H1 (cell line): ENCODE results near the gene EGLN2. TPM values are rescaled to one million over a fixed set of nuclear protein-coding genes. Genes with fewer than 3 reads are reported as not detected.

Source experiments
- CTCF ChIA-PET: fragments of 300-600 bp; sonication (Branson Sonifier 250); formaldehyde crosslinking; loops from one replicate; lab custom pipeline; 2021; ENCODE audit not compliant: partially characterized antibody; lab: Charles Lee
- POLR2A ChIA-PET: fragments of 300-600 bp; sonication (Branson Sonifier 250); formaldehyde crosslinking; loops from one replicate; lab custom pipeline; 2021; ENCODE audit warnings: inconsistent platforms; ENCODE audit not compliant: partially characterized antibody; lab: Charles Lee
- DNase-seq, 2 experiments: peaks; one replicate each; pipeline versions ENCODE4 v3.0.0 to v3.0.0-alpha.2; 2010 to 2022; ENCODE audit warnings: low spot score in 2 of 2, low read depth in 1 of 2, mixed read lengths in 1 of 2
- FAIRE-seq: peaks from 2 replicates; lab custom pipeline; 2011; peaks lifted over from hg19 to GRCh38; lab: Jason Lieb, UNC
- H2AFZ ChIP-seq: 2 replicates; pipeline ENCODE4 v1.8.1; 2012; ENCODE audit warnings: low read length, inconsistent platforms
- H2AK5ac ChIP-seq: 2 replicates; pipeline ENCODE4 v1.6.1; 2013; ENCODE audit warnings: low read depth, low read length
- H2BK120ac ChIP-seq: replicated peaks from 2 replicates; pipeline ENCODE3; 2013; ENCODE audit warnings: low read depth, low read length, inconsistent platforms
- H2BK12ac ChIP-seq: 2 replicates; pipeline ENCODE4 v1.6.1; 2013; ENCODE audit warnings: low read depth, low read length
- H2BK15ac ChIP-seq: 2 replicates; pipeline ENCODE4 v1.6.1; 2013; ENCODE audit warnings: low read length
- H2BK20ac ChIP-seq: 2 replicates; pipeline ENCODE4 v1.6.1; 2013; ENCODE audit warnings: low read length
- H2BK5ac ChIP-seq: 2 replicates; pipeline ENCODE4 v1.6.1; 2013; ENCODE audit warnings: low read depth, low read length
- H3K14ac ChIP-seq: 2 replicates; pipeline ENCODE4 v1.6.1; 2013; ENCODE audit warnings: inconsistent platforms; ENCODE audit not compliant: insufficient read length
- H3K18ac ChIP-seq: 2 replicates; pipeline ENCODE4 v1.6.1; 2013; ENCODE audit warnings: low read length; ENCODE audit errors: extremely low read depth
- H3K23ac ChIP-seq: 2 replicates; pipeline ENCODE4 v1.6.1; 2013; ENCODE audit warnings: inconsistent platforms; ENCODE audit not compliant: insufficient read length
- H3K23me2 ChIP-seq: 2 replicates; pipeline ENCODE4 v1.6.1; 2013; ENCODE audit warnings: low read depth, low read length
- H3K27ac ChIP-seq: 2 replicates; pipeline ENCODE4 v1.6.1; 2011; ENCODE audit warnings: low read depth, low read length, inconsistent platforms
- H3K27me3 ChIP-seq, 4 experiments: replicated peaks in 1 of 4; 1 replicate in 1 of 4; 2 replicates in 3 of 4; pipeline versions ENCODE4 v1.6.1 to v1.8.1; 2011 to 2013; ENCODE audit warnings: low read length in 3 of 4, mild to moderate bottlenecking in 3 of 4, inconsistent platforms in 2 of 4, mixed read lengths in 2 of 4, moderate library complexity in 1 of 4; ENCODE audit not compliant: control insufficient read depth in 3 of 4, insufficient read depth in 3 of 4; ENCODE audit errors: extremely low read depth in 1 of 4
- H3K36me3 ChIP-seq, 4 experiments: 2 replicates each; pipeline versions ENCODE4 v1.6.1 to v1.8.1; 2011 to 2013; ENCODE audit warnings: mild to moderate bottlenecking in 4 of 4, low read length in 3 of 4, moderate library complexity in 2 of 4, control low read depth in 1 of 4, inconsistent platforms in 1 of 4; ENCODE audit not compliant: insufficient read depth in 4 of 4, control insufficient read depth in 2 of 4
- H3K4ac ChIP-seq: replicated peaks from 2 replicates; pipeline ENCODE3; 2013; ENCODE audit warnings: low read length, low read depth, mixed read lengths, inconsistent platforms; ENCODE audit not compliant: insufficient read length
- H3K4me1 ChIP-seq, 4 experiments: replicated peaks in 1 of 4; 1 replicate in 1 of 4; 2 replicates in 3 of 4; pipeline versions ENCODE4 v1.6.1 to v1.8.1; 2011 to 2013; ENCODE audit warnings: low read length in 3 of 4, inconsistent platforms in 2 of 4, mixed read lengths in 1 of 4; ENCODE audit not compliant: insufficient read depth in 4 of 4, control insufficient read depth in 3 of 4
- H3K4me2 ChIP-seq, 2 experiments: 2 replicates each; pipeline versions ENCODE4 v1.6.1 to v1.8.1; 2011 to 2013; ENCODE audit warnings: low read depth in 2 of 2, low read length in 2 of 2, control low read depth in 1 of 2, inconsistent platforms in 1 of 2, mild to moderate bottlenecking in 1 of 2; ENCODE audit not compliant: insufficient read depth in 1 of 2
- H3K4me3 ChIP-seq, 4 experiments: fragments of 200-600, 300-600 bp in 1 of 4; sonication (generic), shearing (Covaris generic), sonication (Bioruptor Twin) in 1 of 4; 2 replicates each; pipeline versions ENCODE4 v1.5.1 to v1.8.1; 2011 to 2016; ENCODE audit warnings: low read length in 4 of 4, low read depth in 3 of 4, control low read depth in 2 of 4, inconsistent platforms in 2 of 4, mild to moderate bottlenecking in 2 of 4, mixed read lengths in 1 of 4, moderate library complexity in 1 of 4; ENCODE audit not compliant: insufficient read depth in 2 of 4; ENCODE audit errors: extremely low read depth in 1 of 4
- H3K56ac ChIP-seq: replicated peaks from 2 replicates; pipeline ENCODE3; 2013; ENCODE audit warnings: low read depth, mild to moderate bottlenecking, mixed read lengths, low read length, inconsistent platforms; ENCODE audit not compliant: insufficient read length
- H3K79me1 ChIP-seq: 2 replicates; pipeline ENCODE4 v1.6.1; 2013; ENCODE audit warnings: low read depth, low read length, control low read depth
- H3K79me2 ChIP-seq, 2 experiments: 2 replicates each; pipeline versions ENCODE4 v1.6.1 to v1.8.1; 2012 to 2013; ENCODE audit warnings: low read length in 2 of 2, mild to moderate bottlenecking in 2 of 2, inconsistent platforms in 1 of 2; ENCODE audit not compliant: insufficient read depth in 2 of 2, control insufficient read depth in 1 of 2
- H3K9ac ChIP-seq, 4 experiments: replicated peaks in 1 of 4; 1 replicate in 1 of 4; 2 replicates in 3 of 4; pipeline versions ENCODE4 v1.6.1 to v1.8.1; 2011 to 2013; ENCODE audit warnings: low read depth in 3 of 4, low read length in 3 of 4, control low read depth in 2 of 4, mild to moderate bottlenecking in 2 of 4, moderate library complexity in 2 of 4, inconsistent platforms in 1 of 4; ENCODE audit errors: extremely low read depth in 1 of 4
- H3K9me3 ChIP-seq, 2 experiments: 2 replicates each; pipeline versions ENCODE4 v1.6.1 to v1.8.1; 2012 to 2013; ENCODE audit warnings: mild to moderate bottlenecking in 2 of 2, moderate library complexity in 2 of 2, control low read depth in 1 of 2, inconsistent platforms in 1 of 2, low read depth in 1 of 2, low read length in 1 of 2, mixed read lengths in 1 of 2; ENCODE audit not compliant: insufficient read depth in 2 of 2
- H4K20me1 ChIP-seq, 2 experiments: replicated peaks in 1 of 2; 2 replicates each; pipeline versions ENCODE3 to v1.8.1; 2011 to 2013; ENCODE audit warnings: inconsistent platforms in 2 of 2, low read length in 2 of 2, mild to moderate bottlenecking in 1 of 2; ENCODE audit not compliant: insufficient read depth in 2 of 2, control insufficient read depth in 1 of 2
- H4K5ac ChIP-seq: 2 replicates; pipeline ENCODE4 v1.6.1; 2013; ENCODE audit warnings: low read length, low read depth, mixed read lengths, inconsistent platforms; ENCODE audit not compliant: insufficient read length
- H4K8ac ChIP-seq: 2 replicates; pipeline ENCODE4 v1.8.0; 2013; ENCODE audit warnings: mild to moderate bottlenecking, moderate library complexity, low read length, inconsistent platforms; ENCODE audit not compliant: insufficient read depth; ENCODE audit errors: extremely low read depth
- H4K91ac ChIP-seq: replicated peaks from 2 replicates; pipeline ENCODE3; 2013; ENCODE audit warnings: low read length, mixed read lengths, inconsistent platforms; ENCODE audit not compliant: insufficient read length
- CREB1 ChIP-seq: IDR thresholded peaks from 2 replicates; pipeline ENCODE4 v1.6.1; 2012; ENCODE audit warnings: inconsistent platforms
- EGR1 ChIP-seq: IDR thresholded peaks from 2 replicates; pipeline ENCODE4 v1.6.1; 2011; ENCODE audit warnings: low read depth, low read length, borderline replicate concordance
- EZH2 ChIP-seq: fragments of 200-600 bp; sonication (generic); IDR thresholded peaks from 2 replicates; pipeline ENCODE4 v1.7.1; 2012; ENCODE audit warnings: low read depth, mild to moderate bottlenecking, moderate library complexity, low read length, inconsistent platforms; ENCODE audit not compliant: severe bottlenecking
- MAFK ChIP-seq: IDR thresholded peaks from 2 replicates; pipeline ENCODE4 v1.6.1; 2012; ENCODE audit warnings: low read depth, mild to moderate bottlenecking, improper control_type of control experiment, low read length
- SP1 ChIP-seq: IDR thresholded peaks from 2 replicates; pipeline ENCODE4 v1.6.1; 2011; ENCODE audit warnings: low read depth, low read length
- TAF7 ChIP-seq: optimal IDR thresholded peaks from 2 replicates; pipeline ENCODE3; 2011; ENCODE audit warnings: low read depth, mild to moderate bottlenecking, inconsistent platforms, low read length, moderate library complexity, borderline replicate concordance
- YY1 ChIP-seq: IDR thresholded peaks from 2 replicates; pipeline ENCODE4 v1.6.1; 2011; ENCODE audit warnings: low read depth, mild to moderate bottlenecking, low read length
- ZNF274 ChIP-seq: IDR thresholded peaks from 2 replicates; pipeline ENCODE4 v1.7.0; 2012; ENCODE audit warnings: low read length, borderline replicate concordance; ENCODE audit errors: extremely low read depth
- WGBS, 2 experiments: shearing (Covaris generic) in 1 of 2; methylation state at CpG; one replicate each; pipeline versions ENCODE4 v1.1.6 to v1.1.7; 2013 to 2015; ENCODE audit warnings: low lambda C conversion rate in 2 of 2, mixed read lengths in 2 of 2, inconsistent platforms in 1 of 2, low coverage in 1 of 2, missing lambda C conversion rate in 1 of 2; ENCODE audit not compliant: insufficient replicate concordance in 2 of 2, insufficient coverage in 1 of 2, insufficient read length in 1 of 2; ENCODE audit errors: extremely low coverage in 1 of 2, missing lambda C conversion rate in 1 of 2; 5-methylcytosine and 5-hydroxymethylcytosine counted together
- polyA plus RNA-seq, 7 experiments: library from polyadenylated mRNA; depleted of rRNA in 3 of 7; stranded (reverse) in 5 of 7; unstranded in 2 of 7; fragments of >200 nt in 5 of 7; fragments of 200-250 nt in 2 of 7; gene quantifications; 1 replicate in 5 of 7; 2 replicates in 1 of 7; 4 replicates in 1 of 7; pipeline versions ENCODE4 v1.2.1 to v1.2.3, GENCODE V29; 2011 to 2013; ENCODE audit warnings: missing spikeins in 2 of 7, mixed read lengths in 2 of 7
- total RNA-seq: library from RNA; stranded (reverse); fragmentation: NEBNext Ultra II Directional; extraction: Animal tissue kit (Norgen Biotek cat#: 25700); gene quantifications from 2 replicates; pipeline ENCODE4 v1.2.1, GENCODE V29; 2021

The EGLN2 gene
- total and polyA plus RNA-seq, 2 of the 8 experiments (the other 6 are each of a cell fraction or from before 2014, with no cell fraction given) = 86.9 to 103 TPM

DNA sequence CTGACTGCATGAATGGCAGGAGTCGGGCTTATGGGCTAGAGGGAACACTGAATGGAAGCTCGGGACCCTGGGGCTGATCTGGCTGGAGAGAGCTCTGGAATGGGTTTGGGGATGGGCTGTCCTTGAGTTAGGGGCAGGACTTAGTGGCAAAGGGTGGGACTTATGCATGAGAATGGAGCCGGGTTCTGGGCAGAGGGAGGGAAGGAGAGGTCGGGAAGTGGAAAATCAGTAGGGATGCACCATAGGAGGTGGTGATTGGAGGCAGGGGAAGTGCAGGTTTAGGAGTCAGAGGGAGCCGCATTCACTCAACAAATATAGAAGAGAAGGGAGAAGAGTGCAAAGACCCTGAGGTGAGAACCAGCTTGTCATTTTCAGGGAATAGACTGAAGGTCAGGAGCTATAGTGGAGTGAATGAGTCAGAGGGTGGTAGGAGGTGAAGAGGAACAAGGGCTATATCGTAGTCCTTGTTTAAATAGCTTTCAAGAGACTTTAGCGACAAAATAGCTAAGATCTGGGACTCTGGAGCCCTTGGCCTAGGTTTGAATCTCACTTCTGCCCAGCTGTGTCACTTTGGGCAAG is 20.2 kb upstream of the EGLN2 start:
- Histone ChIP-seq H3K4me1 (peaks cover 0 to 14% (median 6%) of the 10 kb centered on the region in 4 experiments; a peak in 6 of 7 replicates), H2BK12ac (peak overlapping the region; percentile 75; the same call in 1 of the 2 replicates), H2AFZ (no peak overlapping the region), H2BK5ac (peak overlapping the region; percentile 71), H3K9me3 (no peaks in the 10 kb centered on the region), H3K36me3 (no peaks in the 10 kb centered on the region), H3K23ac (no peak overlapping the region), H2BK120ac (peak overlapping the region; percentile 25), H2BK15ac (no peak overlapping the region; the same call in 1 of the 2 replicates), H3K79me1 (no peaks in the 10 kb centered on the region), H3K27ac (peak overlapping the region; percentile 81; the same call in 1 of the 2 replicates), H3K27me3 (no peaks in the 10 kb centered on the region), H3K23me2 (peaks cover 8% of the 10 kb centered on the region; the same call in 1 of the 2 replicates), H2AK5ac (no peak overlapping the region), H2BK20ac (no peak overlapping the region; the same call in 1 of the 2 replicates), H4K20me1 (no peaks in the 10 kb centered on the region), H3K79me2 (no peaks in the 10 kb centered on the region), H4K8ac (no peak overlapping the region), H3K4me2 (peak overlapping the region; percentile 66 to 94), H3K56ac (no peak overlapping the region), H3K14ac (no peak overlapping the region), H3K9ac (peak overlapping the region in 2 of 4 experiments; percentile 3 to 56; a peak in 4 of 7 replicates), H4K5ac (peak overlapping the region; percentile 48), H4K91ac (no peak overlapping the region), H3K4ac (no peak overlapping the region), H3K18ac (peak overlapping the region; percentile 71; the same call in 1 of the 2 replicates), H3K4me3 (peak overlapping the region; percentile 62 to 88 (median 79))
- POLR2A ChIA-PET = interaction anchor here (0.7 to 17.9 kb wide), 13 partner anchors 8 to 170 kb away, joined by 3 to 399 read pairs (median 9); partner anchors contain the start of genes ACTMAP, EGLN2, NUMBL and SNRPA
- DNase-seq = peak in 1 of 2 experiments; percentile 97
- peak; percentile 84 for FAIRE-seq
- CTCF ChIA-PET = interaction anchor here (0.7 to 3.9 kb wide), 5 partner anchors 18 to 1418 kb away, joined by 3 to 29 read pairs (median 8); partner anchors contain the start of gene EGLN2
- 4% methylated on average over 7 of the region's 7 CpGs; no CpG with 5 or more reads in 1 of the 2 experiments for WGBS, 2 experiments
- TF ChIP-seq EZH2 (no peak), CREB1 (0 out of 2 replicates have a peak, but pooled peaks have one; percentile 14), TAF7 (no peak), YY1 (0 out of 2 replicates have a peak, but pooled peaks have one; percentile 15), EGR1 (peak; percentile 60; the same call in 1 of the 2 replicates), ZNF274 (no peak), MAFK (no peak), SP1 (peak; percentile 66; the same call in 1 of the 2 replicates)
